NOMO-1 (cell line): ENCODE results near the gene FBXL7.
"Not testable (repeated sequence)": the region's sequence is repeated elsewhere in the genome, so short reads cannot be mapped to it uniquely, and the experiment has no call there.

ENCODE experiments used
- DNase-seq, 2 experiments: peaks; one replicate each; lab custom pipeline; 2025; ENCODE audit not compliant: unreplicated experiment in 2 of 2; lab: John Stamatoyannopoulos, UW

Gene FBXL7

DNA sequence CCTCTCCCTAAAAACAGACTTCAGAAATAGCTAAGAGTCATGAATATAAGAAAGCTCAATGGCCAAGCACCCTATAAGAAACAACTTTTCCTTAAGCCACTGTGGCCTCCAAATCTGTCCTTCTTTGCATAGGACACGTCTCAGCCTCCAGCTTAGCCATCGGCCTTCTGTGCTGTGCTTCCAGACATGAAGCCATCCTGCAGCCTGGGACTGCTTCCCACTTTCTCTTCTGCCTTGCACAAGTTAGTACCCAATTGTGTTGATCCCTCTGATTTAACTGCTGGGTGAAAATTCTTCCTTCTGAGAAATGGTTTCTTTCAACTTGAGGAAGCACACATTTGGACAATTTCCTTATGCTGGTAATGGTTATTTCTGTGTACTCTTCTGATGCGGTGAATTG is 344.9 kb downstream of the FBXL7 start:
- DNase-seq, result no peak

DNA sequence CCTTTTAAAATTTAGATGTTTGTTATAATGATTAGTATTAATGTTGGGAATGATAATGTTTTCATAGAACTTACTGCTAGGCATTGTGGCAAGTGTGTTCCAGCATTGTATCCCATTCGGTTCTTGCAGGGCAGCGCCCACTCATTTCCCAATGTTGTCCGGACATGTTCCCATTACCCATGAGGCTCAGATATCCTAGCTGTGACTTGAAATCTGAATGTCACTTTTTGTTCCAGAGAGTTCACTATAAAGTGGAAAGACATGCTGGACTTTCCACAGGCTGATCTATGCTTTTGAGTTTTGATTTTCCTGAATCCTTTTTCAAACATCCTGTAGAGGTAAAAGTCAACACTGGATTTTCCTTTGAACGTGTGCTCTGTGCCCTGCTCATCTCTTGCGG is 350.6 kb downstream of the FBXL7 start:
- no peak for DNase-seq

DNA sequence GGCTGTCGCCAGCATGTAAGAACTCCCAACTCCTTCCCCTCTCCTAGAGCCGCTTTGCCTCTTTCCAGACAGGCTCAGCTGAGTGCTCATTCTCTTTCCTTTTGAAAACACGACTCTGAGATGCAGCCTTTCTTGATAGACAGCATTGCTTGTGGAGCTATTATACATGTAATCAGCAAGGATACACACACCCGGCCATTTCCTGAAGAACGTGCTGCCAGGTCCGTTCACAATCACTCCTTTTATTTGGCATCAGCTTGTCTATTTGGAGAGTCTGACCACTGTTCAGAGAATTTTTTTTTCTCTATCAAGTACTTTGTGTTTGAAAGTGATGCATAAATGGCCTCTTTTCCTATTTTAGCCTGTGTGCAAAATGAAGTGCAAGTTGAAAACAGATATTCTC is 351.0 kb downstream of the FBXL7 start:
- no peak for DNase-seq

DNA sequence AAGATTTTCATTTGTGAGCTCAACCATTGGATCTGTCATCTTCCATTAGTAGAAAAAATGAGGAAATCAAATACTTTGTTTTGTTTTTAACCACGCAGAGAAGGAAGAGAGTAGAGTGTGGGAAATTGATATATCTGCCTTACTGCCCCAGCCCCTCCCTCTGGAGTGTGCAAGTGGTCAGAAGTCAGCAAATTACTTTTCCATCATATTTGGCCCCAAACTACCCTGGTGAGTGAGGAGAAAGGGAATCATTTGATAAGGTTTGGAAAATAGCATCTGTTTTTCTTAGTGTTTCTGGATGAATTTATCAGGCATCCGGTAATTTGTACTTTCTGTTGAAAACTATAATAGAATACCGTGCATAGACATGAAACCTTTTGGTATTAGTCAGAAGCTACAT is 352.2 kb downstream of the FBXL7 start:
- DNase-seq, result no peak

DNA sequence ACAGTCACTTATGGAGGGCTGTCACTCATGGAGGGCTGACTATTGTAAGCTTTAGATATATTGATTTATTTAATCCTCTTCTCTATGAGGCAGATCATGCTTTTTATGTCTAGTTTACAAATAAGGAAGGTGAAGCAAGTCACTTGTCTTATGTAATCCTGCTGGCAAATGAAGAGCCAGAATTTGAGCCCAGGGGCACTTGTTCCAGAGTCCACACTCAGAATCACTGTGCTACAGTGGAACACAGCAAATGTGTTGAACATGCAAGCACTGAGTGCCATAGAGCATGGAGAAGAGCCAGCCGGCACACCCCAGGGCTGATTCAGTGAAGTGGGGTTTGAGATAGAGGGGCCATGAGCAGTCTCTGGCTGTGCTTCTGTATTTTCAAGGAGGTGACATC is 353.0 kb downstream of the FBXL7 start:
- DNase-seq, result no peak

DNA sequence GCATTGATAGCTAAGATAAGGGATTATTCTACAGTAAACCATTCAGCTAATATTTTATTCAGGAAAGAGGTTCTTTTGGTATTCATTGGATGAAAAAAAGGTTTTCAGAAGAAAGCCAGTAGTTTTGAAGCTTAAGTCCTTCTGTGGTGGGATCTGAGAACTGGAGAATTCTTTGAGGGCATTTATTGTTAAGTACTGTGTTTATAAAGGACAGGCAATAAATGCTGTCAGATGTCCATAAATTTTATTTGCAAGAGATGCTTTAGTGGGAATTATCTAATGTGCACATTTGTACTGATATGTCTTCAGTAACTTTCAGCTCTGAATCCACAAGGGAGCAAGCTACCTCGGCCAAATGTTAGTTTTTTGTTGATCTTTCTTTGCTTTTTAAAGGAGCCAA is 358.3 kb downstream of the FBXL7 start:
- no peak for DNase-seq

DNA sequence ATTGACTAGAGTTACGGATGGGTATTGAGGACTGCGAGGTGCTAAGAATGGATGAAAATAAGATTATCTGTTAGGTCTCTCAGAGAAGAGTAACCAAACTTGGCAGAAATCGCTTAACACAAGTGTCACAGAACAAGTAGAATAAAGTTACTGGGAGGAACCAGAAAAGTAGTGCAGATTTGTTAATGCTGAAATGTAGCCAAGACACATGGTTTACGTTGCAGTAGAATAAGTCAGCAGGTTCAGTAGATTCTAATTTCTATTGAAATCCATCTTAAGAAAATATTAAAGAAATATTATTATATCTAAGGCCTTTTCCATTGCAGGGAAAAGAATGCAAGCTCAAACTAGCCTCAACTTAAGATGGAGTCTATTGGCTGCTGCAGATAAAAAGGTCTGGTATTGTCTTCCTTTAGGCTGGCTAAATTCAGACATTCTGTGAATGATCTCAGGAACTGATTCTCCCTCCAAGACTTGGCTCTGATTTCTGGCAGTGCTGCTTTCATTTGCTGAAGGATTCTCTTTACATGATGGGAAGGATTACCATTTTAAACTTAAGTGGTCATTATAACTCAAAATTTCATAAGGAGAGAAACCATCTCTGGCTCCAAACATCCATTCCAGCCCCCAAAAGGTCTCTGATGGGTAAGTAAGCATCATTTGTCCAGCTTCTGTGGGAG is 364.7 kb downstream of the FBXL7 start:
- DNase-seq, result no peak

DNA sequence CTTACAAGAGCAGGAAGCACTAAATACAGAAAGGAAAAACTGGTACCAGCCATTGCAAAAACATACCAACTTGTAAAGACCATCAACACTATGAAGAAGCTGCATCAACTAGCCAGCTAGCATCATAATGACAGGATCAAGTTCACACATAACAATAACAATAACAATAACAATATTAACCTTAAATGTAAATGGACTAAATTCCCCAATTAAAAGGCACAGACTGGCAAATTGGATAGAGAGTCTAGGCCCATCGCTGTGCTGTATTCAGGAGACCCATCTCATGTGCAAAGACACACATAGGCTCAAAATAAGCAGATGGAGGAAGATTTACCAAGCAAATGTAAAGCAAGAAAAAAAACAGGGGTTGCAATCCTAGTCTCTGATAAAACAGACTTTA is 372.3 kb downstream of the FBXL7 start:
- DNase-seq, result not testable (repeated sequence)

DNA sequence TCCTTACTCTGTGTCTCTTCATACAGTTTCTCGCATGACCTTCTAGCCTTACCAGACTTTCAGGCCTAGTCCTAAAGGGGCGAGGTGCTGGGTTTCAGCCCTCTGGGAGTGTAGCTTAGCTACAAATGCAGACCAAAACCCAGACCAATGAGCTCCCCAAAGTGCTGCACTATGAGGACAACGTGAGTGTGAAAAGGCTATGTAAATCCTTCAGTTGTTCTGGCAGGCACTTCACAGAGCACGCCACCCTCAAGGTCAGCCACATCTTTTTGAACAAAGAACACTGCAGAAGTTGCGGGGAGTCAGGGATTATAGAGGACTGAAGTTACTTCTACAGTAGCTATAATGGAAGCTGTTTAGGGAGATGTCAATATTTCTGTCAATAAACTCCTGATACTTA is 377.9 kb downstream of the FBXL7 start:
- DNase-seq, result no peak

DNA sequence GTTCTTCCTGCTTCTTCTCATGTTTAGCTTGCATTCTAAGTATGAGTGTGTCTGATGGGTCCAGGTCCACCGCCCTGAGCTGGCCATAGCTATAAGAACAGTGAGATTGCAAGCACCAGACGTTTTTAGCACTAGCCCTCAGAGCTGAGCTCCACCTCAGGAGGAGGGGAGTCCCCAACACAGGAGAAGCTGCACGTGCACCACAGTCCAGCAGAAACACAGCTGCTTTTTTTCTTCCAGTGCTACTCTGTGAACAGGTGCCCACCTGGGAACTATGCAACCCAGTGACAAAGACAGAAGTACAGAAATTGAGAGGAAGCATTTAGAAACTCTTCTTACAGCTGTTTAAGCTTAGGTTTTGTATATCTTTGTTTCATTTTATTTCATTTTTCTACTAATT is 380.2 kb downstream of the FBXL7 start:
- DNase-seq, result no peak

DNA sequence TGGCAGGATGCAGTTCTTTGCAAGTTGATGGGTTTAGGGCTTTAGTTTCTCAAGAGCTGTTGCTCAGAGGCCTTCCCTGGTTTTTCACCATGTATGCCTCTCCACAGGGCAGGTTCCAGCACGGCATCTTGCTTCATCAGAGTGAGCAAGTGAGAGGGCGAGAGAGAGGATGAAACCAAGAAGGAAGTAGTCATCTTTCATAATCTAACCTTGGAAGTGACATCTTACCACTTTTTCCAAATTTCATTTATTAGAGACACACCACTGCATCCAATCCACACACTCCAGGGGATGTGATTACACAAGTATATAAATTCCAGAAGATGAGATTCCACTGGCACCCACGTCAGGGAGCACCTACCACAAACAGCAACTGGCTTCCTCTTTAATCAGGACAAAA is 385.2 kb downstream of the FBXL7 start:
- no peak for DNase-seq

DNA sequence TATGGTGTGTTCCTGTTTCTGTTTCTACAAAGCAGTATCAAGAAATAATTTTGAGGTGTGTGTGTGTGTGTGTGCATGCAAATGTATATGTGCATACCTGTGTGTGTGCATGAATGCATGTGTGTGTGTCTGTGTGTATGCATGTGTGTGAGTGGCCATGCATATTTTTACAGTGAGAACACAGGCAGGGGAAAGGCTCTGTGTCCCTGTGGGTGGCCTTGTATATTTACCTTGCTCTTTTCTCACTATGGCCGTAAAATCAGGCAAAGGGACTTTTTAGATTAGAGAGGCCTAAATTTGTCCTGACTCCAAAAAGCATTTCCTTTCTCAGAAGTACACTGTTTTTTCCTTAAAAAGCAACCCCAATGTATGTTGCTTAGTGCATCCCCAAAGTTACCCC is 386.2 kb downstream of the FBXL7 start:
- no peak for DNase-seq

DNA sequence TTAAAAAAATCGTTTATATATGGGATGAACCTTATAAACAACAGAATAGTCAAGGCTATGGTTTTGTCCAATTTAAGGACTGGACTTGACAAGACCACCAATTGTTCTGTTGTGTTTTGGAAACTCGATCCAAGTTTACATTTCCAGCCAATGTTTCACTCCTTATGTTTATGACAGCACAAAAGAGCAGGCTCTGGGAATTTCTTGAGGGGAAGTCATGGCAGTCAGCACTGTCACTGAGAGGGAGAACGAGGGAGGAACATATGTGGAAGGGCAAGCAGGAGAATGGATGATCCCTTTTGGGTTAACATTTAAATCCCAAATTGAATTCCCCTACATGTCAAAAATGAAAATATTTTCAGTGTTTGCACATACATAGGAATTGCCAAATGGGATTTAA is 387.1 kb downstream of the FBXL7 start:
- no peak for DNase-seq

DNA sequence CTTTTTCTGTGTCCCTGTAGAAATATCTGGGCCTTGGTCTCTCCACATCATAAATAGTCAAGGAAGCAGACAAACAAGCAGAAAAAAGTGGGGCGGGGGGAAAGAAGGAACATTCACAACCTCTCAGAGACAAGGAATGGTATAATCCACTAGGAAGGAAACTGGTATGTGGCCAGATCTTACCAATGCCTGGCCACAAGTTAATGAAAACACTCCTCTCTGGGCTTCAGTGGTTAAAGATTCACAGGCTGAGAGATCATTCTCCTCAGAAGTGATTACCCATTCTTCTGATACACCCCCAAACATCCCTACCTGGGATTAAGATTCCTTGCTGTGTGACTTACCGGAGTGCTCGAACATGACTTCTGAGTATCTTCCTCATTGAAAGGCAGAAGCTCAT is 389.0 kb downstream of the FBXL7 start:
- no peak for DNase-seq

DNA sequence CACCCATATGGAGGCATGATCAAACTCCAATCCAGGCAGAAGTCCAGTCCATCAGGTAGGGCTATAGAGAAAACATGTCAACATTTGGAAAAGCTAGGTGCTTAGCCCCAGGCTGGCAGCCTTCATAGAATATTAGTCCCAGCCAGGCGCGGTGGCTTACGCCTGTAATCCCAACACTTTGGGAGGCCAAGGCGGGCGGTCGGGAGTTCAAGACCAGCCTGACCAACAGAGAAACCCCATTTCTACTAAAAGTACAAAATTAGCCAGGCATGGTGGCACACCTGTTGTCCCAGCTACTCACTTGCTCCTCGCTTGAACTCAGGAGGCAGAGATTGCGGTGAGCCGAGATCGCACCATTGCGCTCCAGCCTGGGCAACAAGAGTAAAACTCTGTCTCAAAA is 393.9 kb downstream of the FBXL7 start:
- no peak for DNase-seq

DNA sequence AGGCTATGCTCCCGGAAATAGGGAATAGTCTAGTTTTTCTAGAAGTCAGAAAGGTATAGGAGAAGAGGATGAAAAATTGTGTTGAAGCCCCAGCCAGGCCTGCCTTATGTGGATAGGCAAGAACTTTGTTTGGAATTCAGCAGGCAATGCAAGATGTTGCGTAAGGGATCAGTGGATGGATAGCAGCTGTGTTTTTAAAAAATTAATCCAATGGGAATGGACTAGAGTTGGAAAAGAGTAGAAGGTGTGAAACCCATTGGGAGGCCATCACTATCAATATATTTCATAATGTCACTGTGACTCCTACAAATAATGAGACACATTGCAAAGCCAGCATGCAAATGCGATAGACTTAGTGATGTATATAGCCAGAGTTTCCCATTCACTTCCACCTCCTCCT is 397.7 kb downstream of the FBXL7 start:
- DNase-seq, result no peak

DNA sequence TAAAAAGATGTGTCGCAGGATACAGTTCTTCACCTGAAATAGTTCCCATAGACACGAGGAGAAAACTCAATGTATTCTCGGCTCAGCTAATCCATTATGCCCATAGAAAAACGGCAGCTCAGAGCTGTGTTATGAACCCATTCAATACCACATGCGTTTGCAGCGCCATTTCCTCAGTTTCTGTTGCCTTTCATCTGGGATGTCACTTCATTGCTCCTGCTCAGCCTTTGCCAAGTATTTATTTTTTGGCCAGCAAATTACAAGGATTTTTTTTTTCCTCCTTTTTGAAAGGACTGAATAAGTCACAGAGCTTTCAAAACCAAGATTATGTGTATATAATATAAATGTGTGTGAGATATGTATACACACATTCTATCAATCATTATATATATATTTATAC is 398.7 kb downstream of the FBXL7 start:
- no peak for DNase-seq

DNA sequence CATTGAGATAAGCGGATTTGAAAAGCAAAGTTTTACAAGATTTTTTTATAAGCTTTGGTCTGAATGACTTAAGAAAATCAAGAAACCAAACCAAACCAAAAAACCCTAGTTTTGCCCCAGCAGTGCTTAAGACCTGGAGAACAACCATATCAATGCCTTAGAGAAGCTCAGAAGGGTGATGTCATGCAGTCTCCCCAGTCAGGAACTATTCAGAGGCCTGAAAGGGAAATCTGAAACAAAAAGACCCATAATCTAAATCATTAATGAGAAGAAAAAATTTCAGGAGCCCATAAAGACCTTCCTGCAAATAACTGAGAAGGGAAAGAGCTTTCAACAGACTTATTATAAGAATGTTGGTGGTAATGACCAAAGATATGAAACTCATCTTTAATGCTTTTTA is 399.5 kb downstream of the FBXL7 start:
- DNase-seq, result no peak

DNA sequence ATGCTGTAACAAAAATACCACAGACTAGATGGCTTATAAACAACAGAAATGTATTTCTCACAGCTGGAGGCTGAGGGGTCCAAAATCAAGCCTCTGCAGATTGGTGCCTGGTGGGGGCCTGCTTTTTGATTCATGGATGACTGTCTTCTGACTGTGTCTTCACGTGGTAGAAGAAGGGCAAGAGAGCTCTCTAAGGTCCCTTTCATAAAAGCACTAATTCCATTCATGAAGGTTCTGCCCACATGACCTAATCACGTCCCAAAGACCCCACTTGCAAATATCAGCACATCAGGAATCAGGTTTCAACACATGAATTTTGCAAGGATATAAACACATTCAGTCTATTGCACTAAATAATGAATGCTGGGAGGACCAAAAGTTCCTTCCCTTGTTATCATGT is 401.2 kb downstream of the FBXL7 start:
- DNase-seq, result no peak

DNA sequence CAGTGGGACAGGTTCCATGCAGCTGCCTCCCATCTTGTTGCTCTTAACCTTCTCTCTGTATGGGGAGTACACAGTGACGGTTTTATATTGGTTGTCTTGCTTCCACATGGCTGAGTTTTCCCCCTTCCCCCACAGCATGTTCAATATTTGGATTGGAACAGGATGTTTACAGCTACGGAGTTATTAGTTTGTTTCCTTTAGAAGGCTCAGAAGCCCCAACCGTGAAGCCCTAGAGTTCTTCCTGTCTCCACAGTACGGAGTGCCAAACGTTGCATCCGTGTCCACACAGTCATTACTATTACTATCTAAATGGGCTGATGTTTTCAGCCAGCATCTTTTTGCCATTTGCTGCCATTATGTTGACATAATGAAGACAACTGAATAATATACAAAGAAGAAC is 402.1 kb downstream of the FBXL7 start:
- DNase-seq, result no peak

DNA sequence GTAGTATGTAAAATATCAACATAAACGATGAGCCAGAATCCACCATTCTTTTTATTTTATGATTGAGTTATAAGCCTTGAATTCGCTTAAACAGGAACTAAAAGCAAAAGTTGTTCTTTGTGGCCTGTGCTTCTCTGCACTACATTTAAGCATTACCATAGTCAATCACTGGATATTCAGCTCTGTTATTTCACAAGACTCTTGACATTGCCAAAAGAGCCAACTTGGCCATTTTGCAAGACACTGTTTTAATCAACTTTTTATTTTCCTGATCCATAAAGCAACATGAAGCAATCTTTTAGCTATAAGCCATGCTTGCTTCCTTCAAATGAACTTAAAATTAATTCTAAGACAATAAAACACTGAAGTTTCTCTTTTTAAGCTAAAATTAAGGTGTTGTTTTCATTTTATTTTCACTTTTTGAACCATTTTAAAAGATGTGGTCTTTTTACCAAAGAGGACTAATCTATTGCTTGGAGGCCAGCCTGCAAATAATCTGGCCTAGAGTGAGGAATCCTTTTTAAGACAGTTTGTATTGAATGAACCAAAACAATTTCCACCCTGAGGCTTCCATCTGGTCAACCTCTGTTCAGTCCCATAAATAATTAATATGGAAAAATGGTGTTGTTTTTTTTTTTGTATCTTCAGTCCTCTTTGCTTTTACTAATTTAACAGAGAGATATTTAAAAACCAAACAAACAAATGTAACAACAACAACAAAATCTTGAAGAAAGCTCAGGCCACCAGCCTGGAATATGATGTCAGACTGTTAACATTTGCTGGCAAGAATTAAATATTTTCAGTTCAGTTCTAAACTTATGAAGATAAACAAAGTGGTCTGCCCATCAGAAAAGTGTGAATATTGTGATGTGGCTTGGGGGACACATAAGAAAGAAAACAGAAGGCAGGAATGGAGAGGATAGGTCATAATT is 405.2 kb downstream of the FBXL7 start:
- no peak for DNase-seq

DNA sequence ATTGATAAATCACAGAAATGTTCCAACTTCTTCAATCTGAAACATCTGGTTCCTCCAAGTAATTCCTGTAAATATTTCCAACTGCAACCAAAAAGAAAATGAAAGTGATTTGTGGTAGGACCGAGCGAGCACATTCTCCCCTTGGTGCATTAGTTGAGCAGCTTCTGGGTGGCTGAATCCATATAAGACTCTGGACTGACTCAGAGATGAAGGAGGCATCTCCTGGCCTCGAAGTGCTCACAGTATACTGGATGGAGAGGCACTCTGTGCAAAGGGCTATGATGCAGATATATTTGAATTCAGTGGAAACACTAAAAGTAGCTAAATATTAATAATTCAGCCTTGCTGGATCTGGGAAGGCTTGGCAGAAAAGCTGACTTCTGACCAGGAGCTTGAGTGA is 414.7 kb downstream of the FBXL7 start:
- no peak for DNase-seq
